Measurements from ENCODE around the gene MYO1B. TPM values are rescaled to one million over a fixed set of nuclear protein-coding genes. Genes with fewer than 3 reads are reported as not detected.

MYO1B gene
- total and polyA plus RNA-seq, 4 donors: 46.0 to 286 (median 88.1) TPM

GRCh38 chr2:191257934-191258333 lies 12.7 kb downstream of the MYO1B start:
- peaks cover 4 to 29% (median 17%) of the 10 kb centered on the region in 5 donors for H3K4me1 ChIP-seq (ENCODE audit: control insufficient read depth in 5 of 5, insufficient read depth in 5 of 5, low read length in 5 of 5)
- no peak overlapping the region for H3K4me3 ChIP-seq
- WGBS, 2 donors: 88 to 92% methylated on average over 5 of the region's 5 CpGs
- no peak overlapping the region for H3K27ac ChIP-seq (ENCODE audit: low read depth in 1 of 2, low read length in 1 of 2)
- no peak for ATAC-seq (ENCODE audit: insufficient read depth, low FRiP score)
- no peaks in the 10 kb centered on the region for H3K9me3 ChIP-seq (ENCODE audit: control insufficient read depth in 4 of 4, insufficient read depth in 3 of 4, low read length in 3 of 4)
- peaks cover 0 to 1% (median 0%) of the 10 kb centered on the region in 4 donors for H3K36me3 ChIP-seq (ENCODE audit: control insufficient read depth in 4 of 4, insufficient read depth in 4 of 4, low read length in 4 of 4)
- H3K27me3 ChIP-seq (ENCODE audit: control insufficient read depth in 3 of 3, insufficient read depth in 3 of 3, low read length in 2 of 3): no peaks in the 10 kb centered on the region
- no peak for TF ChIP-seq CTCF (IDR thresholded peaks at IDR 0.05; ENCODE audit: control extremely low read depth, extremely low read depth)
- H3K9ac ChIP-seq (ENCODE audit: insufficient read depth in 1 of 2, low read length in 2 of 2): no peak overlapping the region
- DNase-seq: no peak

GRCh38 chr2:191258996-191259395 lies 13.8 kb downstream of the MYO1B start:
- H3K27ac ChIP-seq (ENCODE audit: low read depth in 1 of 2, low read length in 1 of 2): no peak overlapping the region
- H3K27me3 ChIP-seq (ENCODE audit: control insufficient read depth in 3 of 3, insufficient read depth in 3 of 3, low read length in 2 of 3): no peaks in the 10 kb centered on the region
- WGBS, 2 donors: 49 to 53% methylated on average over 3 of the region's 3 CpGs
- H3K9me3 ChIP-seq (ENCODE audit: control insufficient read depth in 4 of 4, insufficient read depth in 3 of 4, low read length in 3 of 4): no peaks in the 10 kb centered on the region
- no peaks in the 10 kb centered on the region for H3K36me3 ChIP-seq (ENCODE audit: control insufficient read depth in 4 of 4, insufficient read depth in 4 of 4, low read length in 4 of 4)
- H3K4me1 ChIP-seq (ENCODE audit: control insufficient read depth in 5 of 5, insufficient read depth in 5 of 5, low read length in 5 of 5): peaks cover 4 to 37% (median 19%) of the 10 kb centered on the region in 5 donors
- DNase-seq: no peak
- TF ChIP-seq CTCF (IDR thresholded peaks at IDR 0.05; ENCODE audit: control extremely low read depth, extremely low read depth): no peak
- H3K4me3 ChIP-seq: no peak overlapping the region
- no peak for ATAC-seq (ENCODE audit: insufficient read depth, low FRiP score)
- no peak overlapping the region for H3K9ac ChIP-seq (ENCODE audit: insufficient read depth in 1 of 2, low read length in 2 of 2)

GRCh38 chr2:191262436-191262835 lies 17.2 kb downstream of the MYO1B start:
- no peaks in the 10 kb centered on the region for H3K36me3 ChIP-seq (ENCODE audit: control insufficient read depth in 4 of 4, insufficient read depth in 4 of 4, low read length in 4 of 4)
- H3K4me1 ChIP-seq (ENCODE audit: control insufficient read depth in 5 of 5, insufficient read depth in 5 of 5, low read length in 5 of 5): peaks cover 6 to 50% (median 16%) of the 10 kb centered on the region in 5 donors
- H3K4me3 ChIP-seq: no peak overlapping the region
- H3K27me3 ChIP-seq (ENCODE audit: control insufficient read depth in 3 of 3, insufficient read depth in 3 of 3, low read length in 2 of 3): no peaks in the 10 kb centered on the region
- DNase-seq (no peak), ATAC-seq (ENCODE audit: insufficient read depth, low FRiP score) (no peak)
- H3K9ac ChIP-seq (ENCODE audit: insufficient read depth in 1 of 2, low read length in 2 of 2): no peak overlapping the region
- WGBS, 2 donors: 97 to 98% methylated on average over 5 of the region's 5 CpGs
- H3K27ac ChIP-seq (ENCODE audit: low read depth in 1 of 2, low read length in 1 of 2): no peak overlapping the region
- H3K9me3 ChIP-seq (ENCODE audit: control insufficient read depth in 4 of 4, insufficient read depth in 3 of 4, low read length in 3 of 4): no peaks in the 10 kb centered on the region
- no peak for TF ChIP-seq CTCF (IDR thresholded peaks at IDR 0.05; ENCODE audit: control extremely low read depth, extremely low read depth)

GRCh38 chr2:191263050-191263449 lies 17.8 kb downstream of the MYO1B start:
- no peaks in the 10 kb centered on the region for H3K9me3 ChIP-seq (ENCODE audit: control insufficient read depth in 4 of 4, insufficient read depth in 3 of 4, low read length in 3 of 4)
- TF ChIP-seq CTCF (IDR thresholded peaks at IDR 0.05; ENCODE audit: control extremely low read depth, extremely low read depth): no peak
- no peaks in the 10 kb centered on the region for H3K27me3 ChIP-seq (ENCODE audit: control insufficient read depth in 3 of 3, insufficient read depth in 3 of 3, low read length in 2 of 3)
- no peak overlapping the region for H3K27ac ChIP-seq (ENCODE audit: low read depth in 1 of 2, low read length in 1 of 2)
- DNase-seq (peak in 1 of 3 donors; percentile 21), ATAC-seq (ENCODE audit: insufficient read depth, low FRiP score) (no peak)
- no peak overlapping the region for H3K4me3 ChIP-seq
- no peaks in the 10 kb centered on the region for H3K36me3 ChIP-seq (ENCODE audit: control insufficient read depth in 4 of 4, insufficient read depth in 4 of 4, low read length in 4 of 4)
- H3K9ac ChIP-seq (ENCODE audit: insufficient read depth in 1 of 2, low read length in 2 of 2): no peak overlapping the region
- WGBS, 2 donors: 32 to 60% methylated on average over 2 of the region's 2 CpGs
- peaks cover 6 to 47% (median 16%) of the 10 kb centered on the region in 5 donors for H3K4me1 ChIP-seq (ENCODE audit: control insufficient read depth in 5 of 5, insufficient read depth in 5 of 5, low read length in 5 of 5)
